NCI-H2227 (cell line): ENCODE measurements around the gene SH3RF2.
"Not testable (repeated sequence)": the region's sequence is repeated elsewhere in the genome, so short reads cannot be mapped to it uniquely, and the experiment has no call there.

ENCODE experiments used
- DNase-seq: peaks from one replicate; lab custom pipeline; 2025; ENCODE audit not compliant: unreplicated experiment; lab: John Stamatoyannopoulos, UW

The SH3RF2 gene

GRCh38 chr5:145936401-145937131 is at the start of gene SH3RF2:
TSS of gene SH3RF2 (plus strand) at chr5:145936578. CDS start at chr5:145937929, 1,351 bp downstream.
- DNase-seq: peak; percentile 21

- no peak for DNase-seq
Observed at GRCh38 chr5:145887217-145887616, 49.2 kb upstream of the SH3RF2 start.

- peak; percentile 42 for DNase-seq
Observed at GRCh38 chr5:145887976-145888574, 48.3 kb upstream of the SH3RF2 start.

- DNase-seq: no peak
Observed at GRCh38 chr5:145889611-145890010, 46.8 kb upstream of the SH3RF2 start.

- DNase-seq: not testable (repeated sequence)
Observed at GRCh38 chr5:145891378-145891777, 45.0 kb upstream of the SH3RF2 start.

- no peak for DNase-seq
Observed at GRCh38 chr5:145898171-145898570, 38.2 kb upstream of the SH3RF2 start.

GRCh38 chr5:145902421-145902820 is 34.0 kb upstream of the SH3RF2 start:
- no peak for DNase-seq

- DNase-seq: no peak
Observed at GRCh38 chr5:145903113-145903512, 33.3 kb upstream of the SH3RF2 start.

GRCh38 chr5:145903867-145904266 is 32.5 kb upstream of the SH3RF2 start:
- DNase-seq: no peak

GRCh38 chr5:145904743-145905142 is 31.6 kb upstream of the SH3RF2 start:
- DNase-seq: no peak

GRCh38 chr5:145906401-145906800 is 30.0 kb upstream of the SH3RF2 start:
- DNase-seq: no peak

GRCh38 chr5:145908206-145908960 is 28.0 kb upstream of the SH3RF2 start:
- DNase-seq: no peak

GRCh38 chr5:145911164-145911563 is 25.2 kb upstream of the SH3RF2 start:
- no peak for DNase-seq

GRCh38 chr5:145912019-145912418 is 24.4 kb upstream of the SH3RF2 start:
- no peak for DNase-seq

- DNase-seq: no peak
Observed at GRCh38 chr5:145912594-145912993, 23.8 kb upstream of the SH3RF2 start.

GRCh38 chr5:145913701-145914100 is 22.7 kb upstream of the SH3RF2 start:
- DNase-seq: no peak

GRCh38 chr5:145915970-145916638 is 20.3 kb upstream of the SH3RF2 start:
- no peak for DNase-seq

- DNase-seq: no peak
Observed at GRCh38 chr5:145917288-145917687, 19.1 kb upstream of the SH3RF2 start.

- no peak for DNase-seq
Observed at GRCh38 chr5:145918397-145918796, 18.0 kb upstream of the SH3RF2 start.

GRCh38 chr5:145919413-145919812 is 17.0 kb upstream of the SH3RF2 start:
- DNase-seq: no peak

GRCh38 chr5:145920542-145921210 is 15.7 kb upstream of the SH3RF2 start:
- no peak for DNase-seq
